H1 (cell line): ENCODE data around the gene CDT1. TPM values are rescaled to one million over a fixed set of nuclear protein-coding genes. Genes with fewer than 3 reads are reported as not detected.

ENCODE experiments used
- BACH1 ChIP-seq: IDR thresholded peaks from 2 replicates; pipeline ENCODE4 v1.6.1; 2012; ENCODE audit warnings: low read length, improper control_type of control experiment
- CHD7 ChIP-seq: fragments of 300-600 bp; sonication (generic); IDR thresholded peaks from 2 replicates; pipeline ENCODE4 v1.7.1; 2012; ENCODE audit warnings: low read length, moderate library complexity, mild to moderate bottlenecking, inconsistent platforms; ENCODE audit not compliant: insufficient replicate concordance
- CTCF ChIP-seq, 3 experiments: IDR thresholded peaks; 1 replicate in 2 of 3; 2 replicates in 1 of 3; pipeline versions ENCODE4 v1.5.1 to v1.6.1; 2011; ENCODE audit warnings: low read length in 3 of 3, mild to moderate bottlenecking in 3 of 3, inconsistent platforms in 2 of 3, low read depth in 1 of 3, moderate library complexity in 1 of 3; ENCODE audit not compliant: insufficient read depth in 1 of 3; ENCODE audit errors: control extremely low read depth in 1 of 3
- MAX ChIP-seq: IDR thresholded peaks from 2 replicates; pipeline ENCODE4 v1.6.1; 2012; ENCODE audit warnings: inconsistent platforms
- RAD21 ChIP-seq, 2 experiments: IDR thresholded peaks in 1 of 2; conservative IDR thresholded peaks in 1 of 2; 2 replicates each; pipeline ENCODE4 v1.6.1; 2011; ENCODE audit warnings: low read depth in 2 of 2, low read length in 2 of 2, improper control_type of control experiment in 1 of 2, inconsistent platforms in 1 of 2, mild to moderate bottlenecking in 1 of 2, moderate library complexity in 1 of 2
- SP2 ChIP-seq: IDR thresholded peaks from 2 replicates; pipeline ENCODE4 v1.6.1; 2012; ENCODE audit warnings: mild to moderate bottlenecking, low read length, inconsistent platforms
- polyA plus RNA-seq, 7 experiments: library from polyadenylated mRNA; depleted of rRNA in 3 of 7; stranded (reverse) in 5 of 7; unstranded in 2 of 7; fragments of >200 nt in 5 of 7; fragments of 200-250 nt in 2 of 7; gene quantifications; 1 replicate in 5 of 7; 2 replicates in 1 of 7; 4 replicates in 1 of 7; pipeline versions ENCODE4 v1.2.1 to v1.2.3, GENCODE V29; 2011 to 2013; ENCODE audit warnings: missing spikeins in 2 of 7, mixed read lengths in 2 of 7
- total RNA-seq: library from RNA; stranded (reverse); fragmentation: NEBNext Ultra II Directional; extraction: Animal tissue kit (Norgen Biotek cat#: 25700); gene quantifications from 2 replicates; pipeline ENCODE4 v1.2.1, GENCODE V29; 2021

CDT1 gene
- total and polyA plus RNA-seq, 2 of the 8 experiments (the other 6 are each of a cell fraction or from before 2014, with no cell fraction given), result 76.7 to 95.4 TPM

GRCh38 chr16:88785106-88785924, 18.3 kb upstream of the CDT1 start, which contains the start of gene PIEZO1 (continued):
- TF ChIP-seq BACH1 (peak; percentile 88), CTCF (IDR thresholded peaks at IDR 0.05; ENCODE audit: control extremely low read depth in 1 of 3, insufficient read depth in 1 of 3, low read depth in 1 of 3, low read length in 3 of 3) (peak; percentile 49 to 67 (median 55)), MAX (peak; percentile 64), CHD7 (no peak), SP2 (no peak), RAD21 (IDR thresholded peaks at IDR 0.05 in 1 of 2, conservative IDR thresholded peaks at IDR 0.05 in 1 of 2; ENCODE audit: low read depth in 2 of 2, low read length in 2 of 2) (peak; percentile 21 to 54; a peak in 3 of 4 replicates)
